ENCODE measurements around the gene LRCOL1.

LRCOL1 gene

GRCh38 chr12:132581348-132582057, 28.9 kb downstream of the LRCOL1 start:
- DNase-seq: no peak

GRCh38 chr12:132580701-132581292, 29.6 kb downstream of the LRCOL1 start:
- no peak for DNase-seq

- DNase-seq: no peak
Measured at GRCh38 chr12:132579744-132580143, 30.6 kb downstream of the LRCOL1 start.

- DNase-seq: no peak
Measured at GRCh38 chr12:132578826-132579225, 31.6 kb downstream of the LRCOL1 start.

GRCh38 chr12:132578118-132578517, 32.3 kb downstream of the LRCOL1 start:
- DNase-seq: no peak

- DNase-seq: no peak
Measured at GRCh38 chr12:132577191-132577920, 33.0 kb downstream of the LRCOL1 start.

- no peak for DNase-seq
Measured at GRCh38 chr12:132576701-132577100, 33.7 kb downstream of the LRCOL1 start.

GRCh38 chr12:132575661-132576060, 34.7 kb downstream of the LRCOL1 start:
- DNase-seq: no peak

GRCh38 chr12:132574271-132574996, 35.9 kb downstream of the LRCOL1 start:
- DNase-seq: no peak

- no peak for DNase-seq
Measured at GRCh38 chr12:132572801-132573760, 37.3 kb downstream of the LRCOL1 start.

- DNase-seq: no peak
Measured at GRCh38 chr12:132572106-132572505, 38.3 kb downstream of the LRCOL1 start.

- DNase-seq: no peak
Measured at GRCh38 chr12:132571598-132571997, 38.8 kb downstream of the LRCOL1 start.

GRCh38 chr12:132571051-132571450, 39.3 kb downstream of the LRCOL1 start:
- no peak for DNase-seq

GRCh38 chr12:132570635-132571034, 39.7 kb downstream of the LRCOL1 start:
- no peak for DNase-seq

- no peak for DNase-seq
Measured at GRCh38 chr12:132569856-132570480, 40.4 kb downstream of the LRCOL1 start.

GRCh38 chr12:132568826-132569480, 41.4 kb downstream of the LRCOL1 start:
- no peak for DNase-seq

- DNase-seq: no peak
Measured at GRCh38 chr12:132568301-132568700, 42.1 kb downstream of the LRCOL1 start.

- no peak for DNase-seq
Measured at GRCh38 chr12:132566516-132567131, 43.8 kb downstream of the LRCOL1 start.

GRCh38 chr12:132565365-132565764, 45.0 kb downstream of the LRCOL1 start:
- DNase-seq: no peak

- no peak for DNase-seq
Measured at GRCh38 chr12:132563911-132564310, 46.5 kb downstream of the LRCOL1 start.

Data from GF-D8 (cell line).